H7 (cell line): ENCODE measurements around the gene ANKRD16. TPM values are rescaled to one million over a fixed set of nuclear protein-coding genes. Genes with fewer than 3 reads are reported as not detected.
A peak's percentile ranks its signal among the peaks of the same experiment; 100 is the strongest.
"Not testable (repeated sequence)": the region's sequence is repeated elsewhere in the genome, so short reads cannot be mapped to it uniquely, and the experiment has no call there.

Source experiments
- DNase-seq: peaks from one replicate; pipeline ENCODE4 v3.0.0; 2012
- H3K27me3 ChIP-seq: 2 replicates; pipeline ENCODE4 v1.6.0; 2011; ENCODE audit warnings: mild to moderate bottlenecking, low read length; ENCODE audit not compliant: control insufficient read depth, insufficient read depth
- H3K36me3 ChIP-seq: replicated peaks from 2 replicates; pipeline ENCODE4 v1.5.1; 2011; ENCODE audit warnings: low read length; ENCODE audit not compliant: control insufficient read depth, insufficient read depth
- H3K4me3 ChIP-seq: 2 replicates; pipeline ENCODE4 v1.5.1; 2011; ENCODE audit warnings: low read depth, mild to moderate bottlenecking, control low read depth, low read length, moderate library complexity; ENCODE audit not compliant: insufficient read depth
- total RNA-seq: library from RNA; depleted of rRNA; stranded (reverse); fragments of >200 nt; shearing (Covaris generic); gene quantifications from 2 replicates; pipeline ENCODE4 v1.2.3, GENCODE V29; 2014

The ANKRD16 gene
- total RNA-seq, 1 experiment from 2014 or later = 11.1 TPM

GRCh38 chr10:5895804-5896203 is 6.1 kb upstream of the ANKRD16 start:
- peaks cover 11% of the 10 kb centered on the region for H3K36me3 ChIP-seq
- no peaks in the 10 kb centered on the region for H3K27me3 ChIP-seq
- H3K4me3 ChIP-seq = no peak overlapping the region
- no peak for DNase-seq

GRCh38 chr10:5895365-5895764 is 5.7 kb upstream of the ANKRD16 start:
- Histone ChIP-seq H3K36me3 (peaks cover 11% of the 10 kb centered on the region), H3K27me3 (no peaks in the 10 kb centered on the region), H3K4me3 (no peak overlapping the region)
- no peak for DNase-seq

- H3K4me3 ChIP-seq = no peak overlapping the region
- no peaks in the 10 kb centered on the region for H3K27me3 ChIP-seq
- H3K36me3 ChIP-seq = peaks cover 11% of the 10 kb centered on the region
- DNase-seq = no peak
Measured at GRCh38 chr10:5894873-5895272, 5.2 kb upstream of the ANKRD16 start.

GRCh38 chr10:5894403-5894802 is 4.7 kb upstream of the ANKRD16 start:
- DNase-seq = no peak
- H3K27me3 ChIP-seq = no peaks in the 10 kb centered on the region
- peaks cover 11% of the 10 kb centered on the region for H3K36me3 ChIP-seq
- H3K4me3 ChIP-seq = no peak overlapping the region

- Histone ChIP-seq H3K36me3 (peaks cover 11% of the 10 kb centered on the region), H3K4me3 (no peak overlapping the region), H3K27me3 (no peaks in the 10 kb centered on the region)
- DNase-seq = no peak
Measured at GRCh38 chr10:5893321-5893720, 3.6 kb upstream of the ANKRD16 start.

GRCh38 chr10:5892007-5892406 is 2.3 kb upstream of the ANKRD16 start:
- no peaks in the 10 kb centered on the region for H3K27me3 ChIP-seq
- DNase-seq = no peak
- H3K4me3 ChIP-seq = no peak overlapping the region
- H3K36me3 ChIP-seq = peaks cover 11% of the 10 kb centered on the region

GRCh38 chr10:5891009-5891408 is 1.3 kb upstream of the ANKRD16 start:
- peaks cover 11% of the 10 kb centered on the region for H3K36me3 ChIP-seq
- DNase-seq = no peak
- no peaks in the 10 kb centered on the region for H3K27me3 ChIP-seq
- peak overlapping the region; percentile 72 for H3K4me3 ChIP-seq

GRCh38 chr10:5890452-5890915 is 791 bp upstream of the ANKRD16 start:
- no peak for DNase-seq
- Histone ChIP-seq H3K36me3 (peaks cover 9% of the 10 kb centered on the region), H3K27me3 (no peaks in the 10 kb centered on the region), H3K4me3 (peak overlapping the region; percentile 72)

- Histone ChIP-seq H3K36me3 (peaks cover 5% of the 10 kb centered on the region), H3K4me3 (peak overlapping the region; percentile 79), H3K27me3 (no peaks in the 10 kb centered on the region)
- DNase-seq = peak; percentile 84
Measured at GRCh38 chr10:5888843-5889623, 660 bp downstream of the ANKRD16 start.

GRCh38 chr10:5888351-5888750 is 1.3 kb downstream of the ANKRD16 start:
- no peak for DNase-seq
- peak overlapping the region; percentile 79 for H3K4me3 ChIP-seq
- peaks cover 5% of the 10 kb centered on the region for H3K36me3 ChIP-seq
- H3K27me3 ChIP-seq = no peaks in the 10 kb centered on the region

- H3K4me3 ChIP-seq = no peak overlapping the region
- peaks cover 9% of the 10 kb centered on the region for H3K36me3 ChIP-seq
- no peaks in the 10 kb centered on the region for H3K27me3 ChIP-seq
- no peak for DNase-seq
Measured at GRCh38 chr10:5887641-5888040, 2.1 kb downstream of the ANKRD16 start.

GRCh38 chr10:5887029-5887428 is 2.7 kb downstream of the ANKRD16 start:
- DNase-seq = no peak
- H3K4me3 ChIP-seq = no peak overlapping the region

GRCh38 chr10:5885619-5886018 is 4.1 kb downstream of the ANKRD16 start:
- H3K4me3 ChIP-seq = no peak overlapping the region
- peaks cover 14% of the 10 kb centered on the region for H3K36me3 ChIP-seq

More at GRCh38 chr10:5887029-5887428, 2.7 kb downstream of the ANKRD16 start:
- peaks cover 12% of the 10 kb centered on the region for H3K36me3 ChIP-seq
- no peaks in the 10 kb centered on the region for H3K27me3 ChIP-seq

GRCh38 chr10:5882961-5883360 is 6.7 kb downstream of the ANKRD16 start:
- H3K36me3 ChIP-seq = peaks cover 18% of the 10 kb centered on the region
- no peaks in the 10 kb centered on the region for H3K27me3 ChIP-seq
- H3K4me3 ChIP-seq = no peak overlapping the region
- DNase-seq = no peak

More at GRCh38 chr10:5885619-5886018, 4.1 kb downstream of the ANKRD16 start:
- no peak for DNase-seq
- no peaks in the 10 kb centered on the region for H3K27me3 ChIP-seq

- H3K27me3 ChIP-seq, DNase-seq, H3K4me3 ChIP-seq: not testable (repeated sequence)
- H3K36me3 ChIP-seq = peaks cover 15% of the 10 kb centered on the region
Measured at GRCh38 chr10:5877041-5877440, 12.7 kb downstream of the ANKRD16 start.
